Sigmoid colon (tissue), 7 donors: ENCODE measurements around the gene SACM1L. TPM values are rescaled to one million over a fixed set of nuclear protein-coding genes. Genes with fewer than 3 reads are reported as not detected.

Source experiments
- DNase-seq: peaks from one replicate; pipeline ENCODE4 v3.0.0-alpha.2; 2019
- H3K27ac ChIP-seq, 4 donors: fragments of 200-600 bp; sonication (generic); one replicate each; pipeline ENCODE4 v1.5.1; 2016 to 2019; ENCODE audit warnings: mild to moderate bottlenecking in 1 of 4
- H3K27me3 ChIP-seq, 3 donors: fragments of 200-600 bp; sonication (generic); one replicate each; pipeline ENCODE4 v1.5.1; 2019; ENCODE audit warnings: mild to moderate bottlenecking in 1 of 3
- H3K36me3 ChIP-seq, 4 donors: fragments of 200-600 bp; sonication (generic); one replicate each; pipeline ENCODE4 v1.5.1; 2016 to 2019
- H3K4me1 ChIP-seq, 4 donors: fragments of 200-600 bp; sonication (generic); one replicate each; pipeline ENCODE4 v1.5.1; 2017 to 2019
- H3K4me3 ChIP-seq, 4 donors: fragments of 200-600 bp; sonication (generic); one replicate each; pipeline ENCODE4 v1.5.1; 2017 to 2019; ENCODE audit warnings: mild to moderate bottlenecking in 2 of 4, moderate library complexity in 1 of 4
- H3K9me3 ChIP-seq, 4 donors: fragments of 200-600 bp in 3 of 4; sonication (generic) in 3 of 4; one replicate each; pipeline versions ENCODE4 v1.5.1 to v1.6.1; 2013 to 2019
- EP300 ChIP-seq, 4 donors: sonication (generic); formaldehyde crosslinking; IDR thresholded peaks; one replicate each; pipeline ENCODE4 v1.6.1; 2017; ENCODE audit warnings: antibody characterized with exemption in 4 of 4
- POLR2A ChIP-seq, 2 donors: fragments of 450-650 bp; IDR thresholded peaks; one replicate each; pipeline ENCODE4 v1.6.1; 2016; ENCODE audit warnings: antibody characterized with exemption in 2 of 2, mild to moderate bottlenecking in 2 of 2, moderate library complexity in 2 of 2
- POLR2AphosphoS5 ChIP-seq, 4 donors: sonication (generic); formaldehyde crosslinking; IDR thresholded peaks; one replicate each; pipeline ENCODE4 v1.6.1; 2017; ENCODE audit warnings: antibody characterized with exemption in 4 of 4
- WGBS, 2 donors: extraction: QIAGEN DNeasy Blood & Tissue Kit; methylation state at CpG; one replicate each; pipeline ENCODE4 v1.1.7; 2013; 5-methylcytosine and 5-hydroxymethylcytosine counted together
- intact Hi-C: fragments of 100-400 bp; cut with DNase I; formaldehyde crosslinking; loops from one replicate; pipeline ENCODE4 v1.15.1; 2023
- polyA plus RNA-seq, 3 donors: library from polyadenylated mRNA; stranded (reverse); fragments of 200-250 nt; gene quantifications; one replicate each; pipeline ENCODE4 v1.2.3, GENCODE V29; 2013
- total RNA-seq, 4 donors: library from RNA; depleted of rRNA; stranded (reverse); fragments of >200 nt; gene quantifications; one replicate each; pipeline ENCODE4 v1.1.0, GENCODE V29; 2016
- TF ChIP-seq, protein P1 (sequence below), 4 experiments: fragments of 450-650 bp in 3 of 4; fragments of 200-600 bp in 1 of 4; IDR thresholded peaks; one replicate each; pipeline ENCODE4 v1.5.1; 2016 to 2019; ENCODE audit warnings: antibody characterized with exemption in 4 of 4, mild to moderate bottlenecking in 3 of 4, moderate library complexity in 2 of 4
- donor health status: healthy with polysubstance abuse.
- donor health status: Bipolar disorder and iron deficiency.
- donor health status: healthy.

SACM1L gene
- total and polyA plus RNA-seq, 7 donors = 21.6 to 44.6 (median 38.5) TPM

DNA sequence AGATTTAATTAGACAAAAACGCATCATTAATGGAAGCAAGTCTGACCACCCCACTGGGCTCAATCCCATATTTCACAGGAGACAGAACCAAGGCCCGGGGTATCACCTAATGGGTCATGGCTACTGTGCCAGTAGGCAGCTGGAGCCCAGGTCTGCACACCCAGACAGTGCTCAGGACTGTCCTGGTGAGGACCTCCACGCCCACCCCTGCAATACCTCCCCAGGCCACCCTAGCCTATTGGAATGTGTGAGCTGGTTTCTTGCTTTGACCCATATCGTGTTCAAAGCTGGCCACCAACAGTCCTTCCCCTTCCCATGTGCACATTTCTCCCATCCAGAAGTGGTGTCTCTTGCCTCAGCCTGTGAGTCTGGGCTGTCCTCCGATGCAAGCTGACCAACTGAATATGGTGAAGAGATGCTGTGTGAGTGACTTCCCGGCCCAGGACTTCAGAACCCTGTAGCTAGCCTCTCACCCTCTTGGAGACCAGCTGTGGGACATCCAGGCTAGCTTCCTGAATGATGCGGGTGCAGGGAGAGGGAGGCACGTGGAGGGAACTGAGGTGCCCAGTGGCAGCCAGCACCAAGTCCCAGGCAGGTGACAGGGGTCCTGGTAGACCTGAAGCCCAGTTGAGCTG lies 88.0 kb downstream of the SACM1L start:
- Histone ChIP-seq H3K4me3 (no peak overlapping the region), H3K36me3 (no peaks in the 10 kb centered on the region), H3K27me3 (no peaks in the 10 kb centered on the region), H3K27ac (no peak overlapping the region), H3K9me3 (no peaks in the 10 kb centered on the region), H3K4me1 (no peaks in the 10 kb centered on the region)
- WGBS, 2 donors = 88 to 92% methylated on average over 8 of the region's 8 CpGs
- no peak for DNase-seq
- intact Hi-C loops = no loop called here
- no peak for TF ChIP-seq POLR2AphosphoS5 (IDR thresholded peaks at IDR 0.05)

DNA sequence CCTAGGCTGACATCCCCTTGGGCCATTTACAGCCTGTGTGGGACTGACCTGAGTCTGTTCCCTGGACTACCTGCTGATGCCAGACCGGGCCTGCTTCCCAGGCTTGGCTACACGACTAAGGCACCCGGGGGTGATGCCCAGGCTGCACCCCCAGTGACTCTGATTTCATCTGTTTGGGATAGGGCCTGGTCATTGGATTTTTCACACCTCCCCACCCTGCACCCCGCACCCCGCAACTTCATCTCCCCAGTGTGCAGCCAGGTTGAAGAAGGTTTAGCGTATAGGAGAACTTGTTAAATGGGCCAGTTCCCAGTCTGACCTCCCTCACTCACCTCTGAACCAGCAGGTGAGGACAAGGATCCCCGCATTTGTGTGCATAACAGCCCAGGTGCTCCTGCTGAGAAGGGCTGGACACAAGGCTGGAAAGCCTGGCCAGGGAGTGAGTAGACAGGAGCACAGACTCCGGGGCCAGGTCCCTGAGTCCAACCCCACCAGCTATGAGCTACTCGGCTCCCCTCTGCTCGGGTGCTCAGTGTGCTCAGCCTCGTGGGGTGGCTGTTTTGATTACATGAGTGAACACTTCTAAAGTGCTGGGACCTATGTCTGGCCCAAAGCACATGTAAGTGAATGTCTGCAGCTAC lies 88.7 kb downstream of the SACM1L start:
- Histone ChIP-seq H3K4me1 (no peaks in the 10 kb centered on the region), H3K36me3 (no peaks in the 10 kb centered on the region), H3K27me3 (no peaks in the 10 kb centered on the region), H3K27ac (no peak overlapping the region), H3K9me3 (no peaks in the 10 kb centered on the region), H3K4me3 (no peak overlapping the region)
- WGBS, 2 donors = 91 to 94% methylated on average over 11 of the region's 11 CpGs
- intact Hi-C loops = no loop called here
- peak; percentile 53 for DNase-seq
- TF ChIP-seq, protein P1, sequence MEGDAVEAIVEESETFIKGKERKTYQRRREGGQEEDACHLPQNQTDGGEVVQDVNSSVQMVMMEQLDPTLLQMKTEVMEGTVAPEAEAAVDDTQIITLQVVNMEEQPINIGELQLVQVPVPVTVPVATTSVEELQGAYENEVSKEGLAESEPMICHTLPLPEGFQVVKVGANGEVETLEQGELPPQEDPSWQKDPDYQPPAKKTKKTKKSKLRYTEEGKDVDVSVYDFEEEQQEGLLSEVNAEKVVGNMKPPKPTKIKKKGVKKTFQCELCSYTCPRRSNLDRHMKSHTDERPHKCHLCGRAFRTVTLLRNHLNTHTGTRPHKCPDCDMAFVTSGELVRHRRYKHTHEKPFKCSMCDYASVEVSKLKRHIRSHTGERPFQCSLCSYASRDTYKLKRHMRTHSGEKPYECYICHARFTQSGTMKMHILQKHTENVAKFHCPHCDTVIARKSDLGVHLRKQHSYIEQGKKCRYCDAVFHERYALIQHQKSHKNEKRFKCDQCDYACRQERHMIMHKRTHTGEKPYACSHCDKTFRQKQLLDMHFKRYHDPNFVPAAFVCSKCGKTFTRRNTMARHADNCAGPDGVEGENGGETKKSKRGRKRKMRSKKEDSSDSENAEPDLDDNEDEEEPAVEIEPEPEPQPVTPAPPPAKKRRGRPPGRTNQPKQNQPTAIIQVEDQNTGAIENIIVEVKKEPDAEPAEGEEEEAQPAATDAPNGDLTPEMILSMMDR (IDR thresholded peaks at IDR 0.05) = no peak
- TF ChIP-seq POLR2AphosphoS5 (IDR thresholded peaks at IDR 0.05) (no peak), EP300 (IDR thresholded peaks at IDR 0.05) (no peak), POLR2A (IDR thresholded peaks at IDR 0.05) (no peak)

DNA sequence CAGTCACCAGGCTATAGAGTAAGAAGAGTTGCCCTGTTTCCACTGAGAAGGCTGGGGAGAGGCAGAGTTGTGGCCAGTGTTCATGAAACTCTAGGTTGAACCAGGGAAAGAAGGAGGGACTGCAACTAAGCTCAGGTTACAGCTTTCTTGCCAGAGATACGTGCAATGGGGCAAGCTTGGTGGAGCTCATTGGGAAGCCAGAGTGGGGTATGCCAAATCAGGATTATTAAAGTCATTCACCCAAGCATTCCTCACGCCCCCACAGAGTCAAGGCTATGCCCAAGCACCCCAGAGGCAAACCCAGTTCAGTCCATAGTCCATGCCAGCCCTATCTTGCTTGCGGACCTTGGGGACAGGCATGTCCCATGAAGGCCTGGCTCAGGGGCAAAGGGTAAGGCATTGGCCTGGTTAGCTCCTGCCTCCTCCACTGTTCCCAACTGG lies 89.6 kb downstream of the SACM1L start:
- DNase-seq = no peak
- intact Hi-C loops = no loop called here
- WGBS, 2 donors = 74 to 83% methylated on average over 3 of the region's 3 CpGs
- Histone ChIP-seq H3K27me3 (no peaks in the 10 kb centered on the region), H3K36me3 (no peaks in the 10 kb centered on the region), H3K4me1 (no peaks in the 10 kb centered on the region), H3K27ac (no peak overlapping the region), H3K4me3 (no peak overlapping the region), H3K9me3 (no peaks in the 10 kb centered on the region)
- TF ChIP-seq EP300 (IDR thresholded peaks at IDR 0.05) (no peak), POLR2A (IDR thresholded peaks at IDR 0.05) (no peak), POLR2AphosphoS5 (IDR thresholded peaks at IDR 0.05) (no peak)
- TF ChIP-seq, protein P1 (IDR thresholded peaks at IDR 0.05) = no peak

DNA sequence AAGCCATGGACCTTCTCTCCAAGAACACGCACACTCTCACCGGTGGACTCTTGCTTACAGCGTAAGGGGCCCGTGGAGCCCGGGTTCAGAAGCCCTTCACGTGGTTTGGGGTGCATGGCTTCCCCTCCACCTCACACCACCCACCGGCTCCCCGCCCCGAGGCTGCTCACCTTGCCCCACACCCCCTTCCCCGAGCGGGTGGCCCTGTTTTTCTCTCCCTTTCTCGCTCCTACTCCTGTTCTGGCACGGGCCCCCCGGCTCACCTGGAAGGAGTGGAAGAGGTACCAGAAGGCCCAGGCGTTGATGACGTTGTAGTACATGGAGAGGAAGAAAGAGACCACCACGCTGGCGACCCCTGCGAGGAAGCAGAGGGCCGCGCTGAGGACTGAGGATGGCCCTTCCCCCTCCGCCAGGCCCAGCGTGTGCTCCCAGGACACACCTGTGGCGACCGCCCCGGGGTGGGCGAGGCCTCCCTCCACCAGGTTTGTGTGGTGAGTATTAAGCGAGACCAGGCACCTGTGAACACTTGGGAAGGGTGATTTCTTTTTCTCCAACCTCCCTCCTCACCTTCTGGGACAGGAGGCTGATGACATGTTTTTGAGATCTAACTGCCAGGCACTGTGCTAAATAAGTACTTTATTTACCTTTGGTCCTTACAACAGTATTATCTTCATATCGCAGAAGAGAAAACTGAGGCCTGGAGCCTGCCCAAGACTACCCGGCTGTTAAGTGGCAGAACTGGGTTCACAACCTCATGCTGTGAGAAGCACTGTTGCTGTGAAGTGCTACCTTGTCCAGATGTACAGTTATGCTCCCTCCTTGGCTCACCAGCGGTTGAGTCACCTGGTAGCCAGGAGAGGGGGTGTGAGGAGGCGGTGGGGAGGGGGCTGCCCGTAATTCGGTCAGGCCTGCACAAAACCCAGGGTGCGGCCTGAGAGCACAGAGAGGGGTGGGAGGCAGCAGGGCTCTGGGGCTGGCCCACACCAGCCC lies 90.8 kb downstream of the SACM1L start:
- 87 to 91% methylated on average over 35 of the region's 35 CpGs for WGBS, 2 donors
- H3K4me1 ChIP-seq = no peaks in the 10 kb centered on the region

More for the DNA sequence above, 90.8 kb downstream of the SACM1L start:
- Histone ChIP-seq H3K27ac (no peak overlapping the region), H3K27me3 (no peaks in the 10 kb centered on the region), H3K36me3 (no peaks in the 10 kb centered on the region), H3K9me3 (no peaks in the 10 kb centered on the region), H3K4me3 (no peak overlapping the region)
- no peak for TF ChIP-seq POLR2A (IDR thresholded peaks at IDR 0.05)
- TF ChIP-seq POLR2AphosphoS5 (IDR thresholded peaks at IDR 0.05) = no peak
- no peak for TF ChIP-seq EP300 (IDR thresholded peaks at IDR 0.05)
- TF ChIP-seq, protein P1 (IDR thresholded peaks at IDR 0.05) = no peak
- intact Hi-C loops = no loop called here
- DNase-seq = peak; percentile 45
